HFF-Myc (cell line): Measurements from ENCODE around the gene FAIM.
A peak's percentile ranks its signal among the peaks of the same experiment; 100 is the strongest.
"Not testable (repeated sequence)": the region's sequence is repeated elsewhere in the genome, so short reads cannot be mapped to it uniquely, and the experiment has no call there.

Experiments used
- DNase-seq: peaks from one replicate; pipeline ENCODE4 v3.0.0-alpha.2; 2011; ENCODE audit warnings: low read depth; ENCODE audit errors: extremely low read depth
- H3K4me3 ChIP-seq: replicated peaks from 2 replicates; pipeline ENCODE4 v1.5.1; 2011; ENCODE audit warnings: low read depth, mild to moderate bottlenecking, control low read depth, low read length
- TF ChIP-seq, protein P1 (sequence below): IDR thresholded peaks from 2 replicates; pipeline ENCODE4 v1.5.1; 2012; ENCODE audit warnings: mild to moderate bottlenecking, low read depth, low read length, control low read depth; ENCODE audit errors: missing control alignments

FAIM gene, protein sequence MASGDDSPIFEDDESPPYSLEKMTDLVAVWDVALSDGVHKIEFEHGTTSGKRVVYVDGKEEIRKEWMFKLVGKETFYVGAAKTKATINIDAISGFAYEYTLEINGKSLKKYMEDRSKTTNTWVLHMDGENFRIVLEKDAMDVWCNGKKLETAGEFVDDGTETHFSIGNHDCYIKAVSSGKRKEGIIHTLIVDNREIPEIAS

DNA sequence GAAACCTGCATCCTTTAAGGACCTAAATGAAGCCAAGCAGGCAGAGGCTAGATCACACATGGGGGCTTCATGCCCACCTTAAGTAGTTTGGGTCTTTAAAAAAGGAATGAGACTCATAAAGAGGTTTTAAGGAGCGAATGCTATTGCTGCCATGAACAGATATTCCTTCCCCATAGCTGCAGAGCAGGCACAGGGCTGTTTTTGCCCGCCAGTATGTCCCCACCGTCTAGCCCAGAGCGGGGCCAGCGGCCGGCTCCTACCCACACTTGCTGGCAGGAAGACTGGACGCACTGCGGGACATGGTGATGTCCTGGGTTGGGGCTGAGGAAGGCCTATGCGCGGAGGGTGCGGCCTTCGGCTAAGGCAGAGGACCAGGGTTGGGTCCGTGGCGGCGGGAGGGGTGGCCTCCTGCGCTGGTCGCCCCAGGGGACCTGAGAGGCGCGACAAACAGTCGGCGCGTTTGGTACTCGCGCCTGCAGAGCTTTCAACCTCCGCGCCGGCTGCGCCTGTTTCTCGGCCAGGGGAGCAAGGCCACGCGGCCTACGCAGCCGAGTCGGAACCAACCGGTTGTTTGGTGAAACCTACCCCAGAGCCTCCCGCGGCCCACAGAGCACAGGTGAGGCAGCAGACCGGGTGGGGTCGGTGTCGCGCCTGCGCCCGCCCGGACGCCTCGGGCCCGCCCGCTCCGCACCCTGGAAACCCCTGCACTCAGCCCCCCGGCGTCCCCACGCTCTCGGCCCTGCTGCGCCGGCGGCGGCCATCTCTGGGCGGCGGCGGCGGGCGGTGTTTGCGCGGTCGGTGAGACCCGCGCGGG lies at the start of gene FAIM:
Gene FAIM, plus strand, starts transcription at position 450 of the 814 bp plus-strand sequence. CDS start 10,956 bp downstream, outside the sequence.
- DNase-seq, result no peak
- peak within 1 kb of the TSS; percentile 54 for H3K4me3 ChIP-seq
- TF ChIP-seq, protein P1, sequence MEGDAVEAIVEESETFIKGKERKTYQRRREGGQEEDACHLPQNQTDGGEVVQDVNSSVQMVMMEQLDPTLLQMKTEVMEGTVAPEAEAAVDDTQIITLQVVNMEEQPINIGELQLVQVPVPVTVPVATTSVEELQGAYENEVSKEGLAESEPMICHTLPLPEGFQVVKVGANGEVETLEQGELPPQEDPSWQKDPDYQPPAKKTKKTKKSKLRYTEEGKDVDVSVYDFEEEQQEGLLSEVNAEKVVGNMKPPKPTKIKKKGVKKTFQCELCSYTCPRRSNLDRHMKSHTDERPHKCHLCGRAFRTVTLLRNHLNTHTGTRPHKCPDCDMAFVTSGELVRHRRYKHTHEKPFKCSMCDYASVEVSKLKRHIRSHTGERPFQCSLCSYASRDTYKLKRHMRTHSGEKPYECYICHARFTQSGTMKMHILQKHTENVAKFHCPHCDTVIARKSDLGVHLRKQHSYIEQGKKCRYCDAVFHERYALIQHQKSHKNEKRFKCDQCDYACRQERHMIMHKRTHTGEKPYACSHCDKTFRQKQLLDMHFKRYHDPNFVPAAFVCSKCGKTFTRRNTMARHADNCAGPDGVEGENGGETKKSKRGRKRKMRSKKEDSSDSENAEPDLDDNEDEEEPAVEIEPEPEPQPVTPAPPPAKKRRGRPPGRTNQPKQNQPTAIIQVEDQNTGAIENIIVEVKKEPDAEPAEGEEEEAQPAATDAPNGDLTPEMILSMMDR, result no peak

DNA sequence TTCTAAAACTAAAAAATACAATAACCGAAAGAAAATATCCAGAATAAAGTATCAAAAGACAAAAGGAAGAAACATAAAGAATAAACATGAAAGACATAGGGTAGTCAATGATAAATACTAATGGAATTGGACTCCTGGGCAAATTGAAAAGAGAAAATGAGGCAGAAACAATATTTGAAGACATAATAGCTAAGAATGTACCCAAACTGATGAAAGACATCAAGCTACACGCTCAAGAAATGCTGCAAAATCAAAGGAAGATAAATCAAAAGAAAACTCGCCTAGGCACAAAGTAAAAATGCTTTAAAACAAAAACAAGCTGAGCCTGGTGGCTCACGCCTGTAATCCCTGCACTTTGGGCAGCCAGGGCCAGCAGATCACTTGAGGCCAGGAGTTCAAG lies 49.4 kb upstream of the FAIM start:
- DNase-seq, result no peak
- H3K4me3 ChIP-seq, result no peak overlapping the region
- TF ChIP-seq, protein P1, result no peak

DNA sequence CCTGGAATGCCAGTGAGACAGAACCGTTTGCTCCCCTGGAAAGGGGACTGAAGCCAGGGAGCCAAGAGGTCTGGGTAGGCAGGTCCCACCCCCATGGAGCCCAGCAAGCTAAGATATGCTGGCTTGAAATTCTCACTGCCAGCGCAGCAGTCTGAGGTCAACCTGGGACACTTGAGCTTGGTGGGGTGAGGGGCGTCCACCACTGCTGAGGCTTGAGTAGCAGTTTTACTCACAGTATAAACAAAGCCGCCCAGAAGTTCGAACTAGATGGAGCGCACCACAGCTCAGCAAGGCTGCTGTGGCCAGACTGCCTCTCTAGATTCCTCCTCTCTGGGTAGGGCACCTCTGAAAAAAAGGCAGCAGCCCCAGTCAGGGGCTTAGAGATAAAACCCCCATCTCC lies 48.1 kb upstream of the FAIM start:
- no peak overlapping the region for H3K4me3 ChIP-seq
- TF ChIP-seq, protein P1, result no peak
- no peak for DNase-seq

DNA sequence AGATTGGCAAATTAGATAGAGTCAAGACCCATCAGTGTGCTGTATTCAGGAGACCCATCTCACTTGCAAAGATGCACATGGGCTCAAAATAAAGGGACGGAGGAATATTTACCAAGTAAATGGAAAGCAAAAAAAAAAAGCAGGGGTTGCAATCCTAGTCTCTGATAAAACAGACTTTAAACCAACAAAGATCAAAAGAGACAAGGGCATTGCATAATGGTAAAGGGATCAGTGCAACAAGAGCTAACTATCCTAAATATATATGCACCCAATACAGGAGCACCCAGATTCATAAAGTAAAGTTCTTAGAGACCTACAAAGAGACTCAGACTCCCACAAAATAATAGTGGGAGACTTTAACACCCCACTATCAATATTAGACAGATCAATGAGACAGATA lies 45.7 kb upstream of the FAIM start:
- DNase-seq, H3K4me3 ChIP-seq: not testable (repeated sequence)

DNA sequence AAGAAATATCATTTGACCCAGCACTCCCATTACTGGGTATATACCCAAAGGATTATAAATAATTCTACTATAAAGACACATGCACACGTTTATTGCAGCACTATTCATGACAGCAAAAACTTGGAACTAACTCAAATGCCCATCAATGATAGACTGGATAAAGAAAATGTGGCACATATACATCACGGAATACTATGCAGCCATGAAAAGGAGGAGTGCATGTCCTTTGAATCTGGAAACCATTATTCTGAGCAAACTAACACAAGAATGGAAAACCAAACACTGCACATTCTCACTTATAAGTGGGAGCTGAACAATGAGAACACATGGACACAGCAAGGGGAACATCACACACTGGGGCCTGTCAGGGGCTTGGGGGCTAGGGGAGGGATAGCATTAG lies 42.3 kb upstream of the FAIM start:
- DNase-seq, H3K4me3 ChIP-seq: not testable (repeated sequence)

DNA sequence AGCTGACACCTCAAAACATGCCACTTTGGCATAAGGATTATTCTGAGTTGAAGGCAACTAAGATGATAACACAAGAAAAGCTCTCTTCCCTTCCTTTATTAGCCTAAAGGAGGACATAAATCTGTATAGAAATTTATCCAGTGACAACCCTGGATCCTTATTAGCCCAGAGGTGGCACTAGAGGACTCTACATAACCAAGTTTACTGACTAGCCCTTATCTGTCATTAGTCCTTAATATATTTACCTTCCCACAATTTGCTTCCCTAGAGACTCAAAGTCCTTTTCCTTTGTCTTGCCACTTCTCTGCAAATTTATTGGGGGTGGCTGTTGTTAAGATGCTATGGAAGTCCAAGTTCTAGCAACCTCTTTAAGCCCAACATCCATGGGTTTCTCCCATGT lies 41.2 kb upstream of the FAIM start:
- no peak overlapping the region for H3K4me3 ChIP-seq
- TF ChIP-seq, protein P1, result no peak
- DNase-seq, result no peak

DNA sequence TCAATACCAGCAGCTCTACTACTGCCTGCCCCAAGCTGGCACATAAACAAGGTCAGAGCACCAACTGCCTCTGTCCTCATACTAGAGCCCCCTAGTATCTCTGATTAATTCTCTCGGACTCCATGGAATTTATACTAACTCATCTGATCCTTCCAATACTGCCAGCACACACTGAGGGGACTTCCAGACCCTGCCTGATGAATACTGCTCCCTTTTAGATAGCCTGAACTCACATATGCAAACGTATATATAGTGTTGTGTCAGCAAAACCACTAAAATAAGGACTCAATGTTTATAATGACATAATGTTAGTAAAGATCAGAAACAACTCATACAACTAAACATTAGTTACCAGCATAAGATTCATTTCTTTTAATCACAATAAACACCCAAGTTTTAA lies 39.5 kb upstream of the FAIM start:
- DNase-seq, result no peak
- TF ChIP-seq, protein P1, result no peak
- no peak overlapping the region for H3K4me3 ChIP-seq

DNA sequence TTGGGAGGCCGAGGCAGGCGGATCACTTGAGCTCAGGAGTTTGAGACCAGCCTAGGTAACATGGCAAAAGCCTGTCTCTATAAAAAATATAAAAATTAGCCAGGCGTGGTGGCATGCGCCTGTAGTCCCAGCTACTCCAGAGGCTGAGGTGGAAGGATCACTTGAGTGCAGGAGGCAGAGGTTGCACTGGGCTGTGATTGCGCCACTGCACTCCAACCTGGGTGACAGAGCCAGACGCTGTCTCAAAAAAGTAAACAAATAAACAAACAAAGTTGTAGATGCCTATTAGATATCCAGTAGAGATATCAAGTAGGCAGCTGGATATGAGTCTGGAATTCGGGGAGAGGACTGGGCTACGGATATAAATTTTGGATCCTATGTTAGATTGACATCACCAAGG lies 38.9 kb upstream of the FAIM start:
- not testable (repeated sequence) for H3K4me3 ChIP-seq, DNase-seq
